GM12801 (cell line): Measurements from ENCODE around the gene SOX2.

Experiments
- TF ChIP-seq, protein P1 (sequence below): IDR thresholded peaks from one replicate; pipeline ENCODE4 v1.5.1; 2011; ENCODE audit warnings: control low read depth; ENCODE audit not compliant: insufficient read length; ENCODE audit errors: extremely low read depth

Gene SOX2

DNA sequence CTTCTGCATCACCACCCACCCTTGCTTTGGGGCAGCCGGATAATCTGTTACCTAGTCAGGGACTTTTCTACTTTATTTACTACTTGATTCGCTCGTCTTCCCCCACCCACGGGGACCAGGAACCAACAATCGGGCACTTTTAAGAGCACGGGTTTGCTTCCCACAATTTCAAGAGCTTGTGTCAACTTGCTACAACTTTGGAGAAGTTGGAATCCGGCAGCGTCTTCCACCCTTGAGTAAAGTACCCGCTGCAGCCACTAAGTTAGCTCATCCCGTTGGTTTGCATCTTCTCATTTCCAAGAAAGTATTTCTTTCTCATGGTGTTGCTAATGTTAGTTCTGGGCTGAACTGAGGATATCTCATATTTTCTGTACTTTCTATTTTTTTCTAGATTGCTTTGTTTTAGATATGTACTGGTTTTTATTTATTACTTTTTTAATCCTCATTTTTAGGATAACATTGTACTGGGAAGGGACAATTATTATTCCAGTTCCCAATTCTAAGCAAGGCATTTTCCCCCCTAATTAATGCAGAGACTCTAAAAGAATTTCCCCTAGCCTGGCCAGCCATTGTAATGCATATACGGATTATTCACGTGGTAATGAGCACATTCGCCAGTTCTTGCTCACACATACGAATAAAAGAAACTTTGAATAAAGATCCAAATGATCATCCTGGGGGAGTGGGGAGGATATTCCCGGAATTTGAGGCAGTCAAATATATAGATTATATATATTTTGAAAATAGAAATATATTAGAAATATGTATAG lies 4.0 kb downstream of the SOX2 start:
- TF ChIP-seq, protein P1, sequence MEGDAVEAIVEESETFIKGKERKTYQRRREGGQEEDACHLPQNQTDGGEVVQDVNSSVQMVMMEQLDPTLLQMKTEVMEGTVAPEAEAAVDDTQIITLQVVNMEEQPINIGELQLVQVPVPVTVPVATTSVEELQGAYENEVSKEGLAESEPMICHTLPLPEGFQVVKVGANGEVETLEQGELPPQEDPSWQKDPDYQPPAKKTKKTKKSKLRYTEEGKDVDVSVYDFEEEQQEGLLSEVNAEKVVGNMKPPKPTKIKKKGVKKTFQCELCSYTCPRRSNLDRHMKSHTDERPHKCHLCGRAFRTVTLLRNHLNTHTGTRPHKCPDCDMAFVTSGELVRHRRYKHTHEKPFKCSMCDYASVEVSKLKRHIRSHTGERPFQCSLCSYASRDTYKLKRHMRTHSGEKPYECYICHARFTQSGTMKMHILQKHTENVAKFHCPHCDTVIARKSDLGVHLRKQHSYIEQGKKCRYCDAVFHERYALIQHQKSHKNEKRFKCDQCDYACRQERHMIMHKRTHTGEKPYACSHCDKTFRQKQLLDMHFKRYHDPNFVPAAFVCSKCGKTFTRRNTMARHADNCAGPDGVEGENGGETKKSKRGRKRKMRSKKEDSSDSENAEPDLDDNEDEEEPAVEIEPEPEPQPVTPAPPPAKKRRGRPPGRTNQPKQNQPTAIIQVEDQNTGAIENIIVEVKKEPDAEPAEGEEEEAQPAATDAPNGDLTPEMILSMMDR, result no peak

DNA sequence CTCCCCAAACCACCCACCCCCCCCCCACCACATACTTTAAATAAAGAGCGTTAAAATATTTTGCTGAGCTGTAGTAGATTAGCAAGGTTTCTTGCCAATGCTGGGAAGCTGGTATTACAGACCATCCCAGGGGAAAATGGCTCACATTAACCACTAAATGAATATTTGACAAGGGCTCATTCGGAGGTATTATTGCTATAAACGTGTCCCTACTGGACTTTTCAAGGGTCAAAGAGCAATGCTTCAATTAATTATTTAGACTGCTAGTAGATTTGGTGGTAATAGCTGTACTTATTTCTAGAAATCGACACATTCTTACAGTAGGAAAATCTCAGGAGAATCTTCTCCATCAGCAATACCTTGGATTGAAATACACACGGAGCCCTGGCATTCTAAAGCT lies 5.2 kb downstream of the SOX2 start:
- TF ChIP-seq, protein P1, result no peak

DNA sequence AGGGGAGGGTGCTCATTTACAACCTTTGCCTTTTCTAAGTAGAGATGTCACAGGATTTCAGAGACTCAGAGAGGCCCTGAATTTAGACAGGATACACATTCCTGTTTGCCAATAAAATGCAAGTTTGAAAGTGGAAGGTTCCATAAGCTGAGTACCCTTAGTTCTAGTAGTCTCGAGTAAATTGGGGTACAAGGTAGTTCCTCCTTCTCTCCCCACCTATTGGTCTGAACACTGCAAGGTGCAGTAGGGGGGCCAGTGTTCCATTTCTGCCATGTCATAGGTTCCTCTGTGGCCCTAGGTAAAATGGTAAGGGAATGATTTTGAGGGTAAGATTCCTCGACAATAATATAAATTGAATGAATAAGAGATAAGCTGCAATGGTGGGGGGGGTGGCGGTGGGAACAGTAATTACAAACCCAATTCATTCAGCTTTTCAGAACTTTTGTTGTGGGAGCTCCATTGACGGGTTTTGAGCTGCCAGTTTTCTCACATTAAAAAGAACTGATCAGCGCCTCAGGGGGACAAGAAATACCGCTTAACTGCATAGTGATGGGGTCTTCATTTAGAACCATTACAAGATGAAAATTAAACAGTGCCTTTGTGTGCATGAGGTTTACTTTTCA lies 5.9 kb downstream of the SOX2 start:
- TF ChIP-seq, protein P1, result no peak

DNA sequence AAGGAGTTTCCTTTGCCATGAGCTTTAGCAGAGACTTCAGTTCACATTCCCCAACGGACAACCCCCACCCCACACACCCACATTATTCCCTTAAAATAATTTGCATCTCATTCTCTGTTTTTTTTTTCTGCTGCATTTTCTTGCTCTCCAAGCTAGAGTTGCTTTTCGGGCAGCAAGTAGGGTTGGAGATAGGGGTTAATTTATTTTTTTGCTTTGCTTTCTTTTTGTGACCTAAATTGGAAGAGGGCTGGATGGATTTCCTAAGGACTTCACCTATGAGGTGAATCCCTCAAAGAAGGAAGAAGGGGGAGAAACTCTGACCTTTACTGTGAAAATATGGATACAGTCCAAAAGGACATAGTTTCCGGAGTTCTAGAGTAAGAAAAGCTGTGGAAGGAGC lies 6.6 kb downstream of the SOX2 start:
- TF ChIP-seq, protein P1, result no peak

DNA sequence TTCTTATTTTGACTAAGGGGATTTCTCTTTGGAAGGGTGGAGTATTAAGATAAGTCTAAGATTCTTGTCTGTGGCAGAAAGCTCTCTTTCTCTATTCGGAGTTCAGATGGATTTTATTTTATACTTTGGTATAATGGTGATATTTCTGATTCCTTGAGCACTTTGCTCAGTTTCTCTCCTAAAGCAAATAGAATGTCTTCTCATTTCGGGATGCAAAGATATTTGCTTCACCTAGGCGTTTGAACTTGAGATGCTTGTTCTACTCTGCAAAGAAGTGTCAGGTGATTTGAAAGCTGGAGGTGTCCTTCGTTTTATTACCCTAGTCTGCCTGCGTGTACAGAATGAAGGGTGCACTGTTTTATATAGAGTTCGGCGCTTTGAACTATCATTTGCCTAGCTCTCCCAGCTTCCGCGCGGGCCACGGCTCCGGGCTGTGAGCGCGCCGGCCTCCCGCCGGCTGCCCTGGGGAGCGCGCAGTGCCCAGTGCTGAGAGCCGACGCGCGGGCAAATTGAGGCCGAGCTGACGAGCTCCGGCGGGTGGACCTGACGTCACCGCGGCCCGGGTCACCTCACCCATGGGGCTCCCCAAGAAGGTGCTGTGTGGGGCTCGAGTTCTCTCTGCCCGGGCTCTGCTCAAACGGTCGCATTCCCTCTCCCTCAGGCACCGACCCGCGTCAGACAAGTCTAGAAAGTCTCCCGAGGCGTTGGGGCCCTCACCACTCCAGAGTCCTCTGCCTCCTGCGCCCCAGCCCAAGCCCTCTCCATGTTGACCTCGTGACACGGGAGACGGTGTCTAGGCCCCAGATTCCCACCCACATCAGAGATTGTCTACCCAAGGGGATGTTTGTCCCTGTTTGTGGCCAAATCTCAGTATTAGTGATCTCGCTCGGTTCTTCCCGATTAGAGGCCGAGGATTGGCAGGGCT lies 7.5 kb downstream of the SOX2 start:
- TF ChIP-seq, protein P1, result no peak

DNA sequence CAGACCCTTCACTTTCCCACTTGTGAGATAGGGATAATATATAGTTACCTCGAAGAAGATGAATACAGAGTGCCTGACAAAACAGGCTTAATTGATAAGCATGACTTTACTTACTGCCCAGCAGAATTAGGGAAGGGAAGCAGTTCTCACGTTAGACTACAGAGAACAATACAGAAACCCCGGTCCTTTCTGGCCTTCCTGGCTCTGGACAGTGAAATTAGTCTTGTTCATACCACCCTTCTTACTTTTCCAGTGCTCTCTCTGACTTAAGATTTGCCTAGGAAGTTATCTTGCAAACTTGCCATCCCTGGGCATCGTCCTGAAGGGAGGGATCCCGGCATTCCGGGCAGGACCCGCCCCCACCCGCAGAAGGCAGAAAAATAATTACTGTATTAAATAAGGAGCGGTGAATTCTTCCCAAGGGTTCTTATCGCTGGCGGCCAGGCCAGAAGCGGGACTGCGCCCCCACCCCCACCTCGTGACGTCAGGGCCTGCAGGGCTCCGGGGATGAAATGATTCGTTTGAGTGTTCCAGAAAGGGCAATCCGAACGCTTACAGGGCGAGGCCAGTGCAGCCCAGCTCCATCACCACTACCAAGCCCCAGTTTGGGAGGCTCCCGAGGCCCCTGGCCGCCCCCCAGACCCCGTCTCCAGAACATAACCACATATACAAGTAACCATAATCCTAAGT lies 8.4 kb downstream of the SOX2 start:
- TF ChIP-seq, protein P1, result no peak
